Pancreas (tissue), 10 donors: ENCODE results near the gene NLGN1. TPM values are rescaled to one million over a fixed set of nuclear protein-coding genes. Genes with fewer than 3 reads are reported as not detected.

Experiments
- ATAC-seq, 4 donors: fragments of 200-7000 bp; cut with Tn5 transposase; one replicate each; pipeline versions ENCODE4 v1.8.0 to v1.9.1; 2020; ENCODE audit warnings: mild to moderate bottlenecking in 4 of 4, moderate library complexity in 4 of 4
- DNase-seq, 6 donors: peaks; one replicate each; pipeline ENCODE4 v3.0.0-alpha.2; 2020
- FAIRE-seq: peaks from 2 replicates; lab custom pipeline; 2012; peaks lifted over from hg19 to GRCh38; lab: Jason Lieb, UNC
- H3K27ac ChIP-seq, 4 donors: fragments of 200-600 bp; sonication (generic); 1 replicate in 3 of 4; 2 replicates in 1 of 4; pipeline versions ENCODE4 v1.5.0 to v1.8.0; 2020
- H3K27me3 ChIP-seq, 4 donors: fragments of 200-600 bp; one replicate each; pipeline ENCODE4 v1.8.0; 2021
- H3K36me3 ChIP-seq, 3 donors: fragments of 200-600 bp; sonication (generic) in 1 of 3; one replicate each; pipeline versions ENCODE4 v1.5.0 to v1.8.0; 2020 to 2021
- H3K4me1 ChIP-seq, 3 donors: fragments of 200-600 bp; one replicate each; pipeline ENCODE4 v1.8.0; 2021
- H3K4me3 ChIP-seq, 4 donors: fragments of 200-600 bp; sonication (generic) in 2 of 4; one replicate each; pipeline versions ENCODE4 v1.5.0 to v1.8.0; 2020 to 2021
- H3K9me3 ChIP-seq, 4 donors: fragments of 200-600 bp; one replicate each; pipeline ENCODE4 v1.8.0; 2021
- WGBS, 2 donors: extraction: QIAGEN DNeasy Blood & Tissue Kit; methylation state at CpG; one replicate each; pipeline ENCODE4 v1.1.7; 2013; 5-methylcytosine and 5-hydroxymethylcytosine counted together
- intact Hi-C, 3 donors: fragments of 100-400 bp; cut with DNase I; formaldehyde crosslinking; loops; one replicate each; pipeline versions ENCODE4 v1.11.1 to v1.14.2; 2022
- polyA plus RNA-seq, 2 donors: library from polyadenylated mRNA; stranded (reverse); fragments of 200-250 nt; gene quantifications; one replicate each; pipeline ENCODE4 v1.2.3, GENCODE V29; 2013
- total RNA-seq, 6 donors: library from RNA; stranded (reverse); fragmentation: NEBNext Ultra II Directional in 4 of 6; extraction: Animal tissue kit (Norgen Biotek cat#: 25700) in 4 of 6; gene quantifications; one replicate each; pipeline versions ENCODE4 v1.2.1 to v1.2.4, GENCODE V29; 2021 to 2023
- TF ChIP-seq, protein P1 (sequence below), 4 donors: fragments of 200-600 bp; sonication (generic) in 3 of 4; IDR thresholded peaks; one replicate each; pipeline versions ENCODE4 v1.5.0 to v1.8.0; 2021; ENCODE audit warnings: antibody characterized with exemption in 4 of 4
- donor health status: healthy with polysubstance abuse.
- donor health status: DM: no; HTN: no; CAD: no; lungs with moderate emphysema.
- donor health status: DM: no; HTN: no; CAD: no.
- donor health status: control.
- donor health status: control.
- donor health status: Bipolar disorder and iron deficiency.
- donor health status: DM: yes; HTN: yes; CAD: no.
- donor health status: DM: no; HTN: no; CAD: no.
- donor health status: DM: no; HTN: no; CAD: no.
- donor health status: DM: yes; HTN: yes; CAD: no.

Gene NLGN1
- total and polyA plus RNA-seq, 8 donors, result 0.49 to 2.3 (median 0.84) TPM

GRCh38 chr3:173862701-173863100, 465.2 kb downstream of the NLGN1 start:
- H3K9me3 ChIP-seq, result no peaks in the 10 kb centered on the region
- H3K27me3 ChIP-seq, result no peaks in the 10 kb centered on the region
- FAIRE-seq (no peak), DNase-seq (no peak), ATAC-seq (no peak)
- H3K27ac ChIP-seq, result no peak overlapping the region
- 73 to 93% methylated on average over 1 of the region's 1 CpG for WGBS, 2 donors
- TF ChIP-seq, protein P1, sequence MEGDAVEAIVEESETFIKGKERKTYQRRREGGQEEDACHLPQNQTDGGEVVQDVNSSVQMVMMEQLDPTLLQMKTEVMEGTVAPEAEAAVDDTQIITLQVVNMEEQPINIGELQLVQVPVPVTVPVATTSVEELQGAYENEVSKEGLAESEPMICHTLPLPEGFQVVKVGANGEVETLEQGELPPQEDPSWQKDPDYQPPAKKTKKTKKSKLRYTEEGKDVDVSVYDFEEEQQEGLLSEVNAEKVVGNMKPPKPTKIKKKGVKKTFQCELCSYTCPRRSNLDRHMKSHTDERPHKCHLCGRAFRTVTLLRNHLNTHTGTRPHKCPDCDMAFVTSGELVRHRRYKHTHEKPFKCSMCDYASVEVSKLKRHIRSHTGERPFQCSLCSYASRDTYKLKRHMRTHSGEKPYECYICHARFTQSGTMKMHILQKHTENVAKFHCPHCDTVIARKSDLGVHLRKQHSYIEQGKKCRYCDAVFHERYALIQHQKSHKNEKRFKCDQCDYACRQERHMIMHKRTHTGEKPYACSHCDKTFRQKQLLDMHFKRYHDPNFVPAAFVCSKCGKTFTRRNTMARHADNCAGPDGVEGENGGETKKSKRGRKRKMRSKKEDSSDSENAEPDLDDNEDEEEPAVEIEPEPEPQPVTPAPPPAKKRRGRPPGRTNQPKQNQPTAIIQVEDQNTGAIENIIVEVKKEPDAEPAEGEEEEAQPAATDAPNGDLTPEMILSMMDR (IDR thresholded peaks at IDR 0.05), result no peak
- H3K4me3 ChIP-seq, result no peak overlapping the region
- H3K4me1 ChIP-seq, result no peaks in the 10 kb centered on the region
- intact Hi-C loops, result no loop called here
- no peaks in the 10 kb centered on the region for H3K36me3 ChIP-seq

DNA sequence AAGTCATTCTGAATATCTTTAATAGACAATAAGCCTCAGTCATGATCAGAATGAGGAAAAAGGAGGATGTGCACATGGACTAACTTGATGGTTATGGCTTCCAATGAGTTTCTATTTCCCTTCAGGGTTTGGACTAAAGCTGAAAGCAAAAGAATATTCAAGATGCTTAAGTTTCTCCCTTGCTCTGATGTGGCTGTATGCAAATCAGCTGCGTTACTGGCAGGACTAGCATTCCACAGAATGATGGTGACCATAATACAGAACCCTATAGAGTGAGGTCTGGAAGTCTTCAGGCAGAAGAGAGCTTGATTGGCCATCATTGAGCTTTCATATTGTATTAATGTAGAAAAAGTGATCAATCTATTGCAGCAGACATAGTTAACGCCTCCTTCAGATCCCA, 466.0 kb downstream of the NLGN1 start:
- WGBS, 2 donors, result 73 to 90% methylated on average over 2 of the region's 2 CpGs
- Histone ChIP-seq H3K4me1 (no peaks in the 10 kb centered on the region), H3K9me3 (no peaks in the 10 kb centered on the region), H3K27ac (no peak overlapping the region), H3K36me3 (no peaks in the 10 kb centered on the region), H3K4me3 (no peak overlapping the region), H3K27me3 (no peaks in the 10 kb centered on the region)
- FAIRE-seq (no peak), ATAC-seq (no peak), DNase-seq (no peak)
- TF ChIP-seq, protein P1 (IDR thresholded peaks at IDR 0.05), result no peak
- intact Hi-C loops, result no loop called here

- 32 to 33% methylated on average over 7 of the region's 7 CpGs for WGBS, 2 donors
- TF ChIP-seq, protein P1 (IDR thresholded peaks at IDR 0.05), result no peak
- H3K27ac ChIP-seq, result no peak overlapping the region
Observed at GRCh38 chr3:173865900-173866498, 468.5 kb downstream of the NLGN1 start.

DNA sequence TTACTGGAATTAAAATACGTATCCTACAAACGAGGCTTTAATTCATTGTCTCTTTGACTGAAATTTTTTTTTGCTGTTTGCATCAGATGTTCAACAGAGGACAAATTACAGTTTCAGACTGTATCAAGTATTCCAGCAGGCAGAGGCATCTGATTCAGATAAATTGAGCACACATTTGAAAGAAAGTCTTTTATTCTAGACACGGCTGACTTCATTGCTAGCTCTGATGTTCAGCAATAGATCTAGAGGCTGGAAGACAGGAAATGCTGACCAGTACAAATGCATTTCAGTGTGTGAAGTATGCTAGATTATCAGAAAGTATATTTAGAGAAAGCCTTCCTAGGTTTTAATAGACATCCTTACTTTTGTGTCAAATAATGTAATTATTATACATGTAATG, 472.2 kb downstream of the NLGN1 start:
- no peaks in the 10 kb centered on the region for H3K4me1 ChIP-seq
- H3K27me3 ChIP-seq, result no peaks in the 10 kb centered on the region
- FAIRE-seq, result no peak
- DNase-seq, result no peak
- no peaks in the 10 kb centered on the region for H3K9me3 ChIP-seq
- 48 to 52% methylated on average over 3 of the region's 3 CpGs for WGBS, 2 donors
- TF ChIP-seq, protein P1 (IDR thresholded peaks at IDR 0.05), result no peak
- ATAC-seq, result no peak
- no peak overlapping the region for H3K4me3 ChIP-seq
- intact Hi-C loops, result no loop called here
- H3K36me3 ChIP-seq, result no peaks in the 10 kb centered on the region
- H3K27ac ChIP-seq, result no peak overlapping the region

More at GRCh38 chr3:173865900-173866498, 468.5 kb downstream of the NLGN1 start:
- Histone ChIP-seq H3K9me3 (no peaks in the 10 kb centered on the region), H3K36me3 (no peaks in the 10 kb centered on the region), H3K4me3 (no peak overlapping the region), H3K27me3 (no peaks in the 10 kb centered on the region), H3K4me1 (no peaks in the 10 kb centered on the region)
- intact Hi-C loops, result no loop called here
- no peak for FAIRE-seq
- no peak for ATAC-seq
- DNase-seq, result no peak

DNA sequence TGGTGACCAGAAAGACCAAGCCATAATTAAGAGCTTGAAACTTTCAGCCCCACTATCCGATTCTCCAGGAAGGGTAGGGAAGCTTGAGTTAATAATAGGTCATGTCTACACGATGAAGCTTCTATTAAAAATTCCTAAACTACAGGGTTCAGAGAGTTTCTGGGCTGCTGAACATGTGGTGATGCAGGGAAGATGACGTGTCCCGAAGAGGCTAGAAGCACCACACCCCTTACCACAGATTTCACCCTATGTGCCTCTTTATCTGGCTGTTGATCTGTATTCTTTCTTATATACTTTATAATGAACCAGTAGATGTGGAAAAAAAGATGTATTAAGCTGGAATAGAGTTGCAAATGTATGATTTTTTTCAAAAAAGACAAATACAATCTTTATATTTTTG, 473.4 kb downstream of the NLGN1 start:
- no peak overlapping the region for H3K4me3 ChIP-seq
- TF ChIP-seq, protein P1 (IDR thresholded peaks at IDR 0.05), result no peak
- WGBS, 2 donors, result 68 to 75% methylated on average over 4 of the region's 4 CpGs
- intact Hi-C loops, result no loop called here
- H3K27me3 ChIP-seq, result no peaks in the 10 kb centered on the region
- FAIRE-seq, result no peak
- no peak for DNase-seq
- H3K4me1 ChIP-seq, result no peaks in the 10 kb centered on the region
- no peaks in the 10 kb centered on the region for H3K9me3 ChIP-seq
- no peak overlapping the region for H3K27ac ChIP-seq
- ATAC-seq, result no peak
- H3K36me3 ChIP-seq, result no peaks in the 10 kb centered on the region
